SK-N-DZ (cell line): Measurements from ENCODE around the gene GGA2.

Source experiments
- DNase-seq: peaks from one replicate; pipeline ENCODE4 v3.0.0-alpha.2; 2015; ENCODE audit warnings: low spot score
- small RNA-seq, 2 experiments: library from RNA; depleted of rRNA; stranded (forward); fragments of <200 nt; gene quantifications; one replicate each; pipeline ENCODE3, GENCODE V24; 2014

Gene GGA2

DNA sequence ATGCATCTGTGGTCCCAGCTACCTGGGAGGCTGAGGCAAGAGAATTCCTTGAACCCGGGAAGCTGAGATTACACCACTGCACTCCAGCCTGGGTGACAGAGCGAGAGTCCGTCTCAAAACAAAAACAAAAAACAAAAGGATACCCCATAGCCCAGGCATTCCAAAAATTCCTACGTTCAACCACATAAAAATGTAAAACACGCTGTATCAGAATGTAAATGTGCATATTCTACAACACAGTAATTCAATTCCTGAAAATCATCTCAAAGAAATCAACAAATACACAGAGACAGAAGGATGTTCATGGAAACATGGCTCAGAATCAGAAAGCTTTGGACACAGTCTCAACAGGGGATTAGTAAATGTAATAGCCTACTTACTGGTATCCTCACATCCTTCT is 90.3 kb downstream of the GGA2 start:
- no peak for DNase-seq

DNA sequence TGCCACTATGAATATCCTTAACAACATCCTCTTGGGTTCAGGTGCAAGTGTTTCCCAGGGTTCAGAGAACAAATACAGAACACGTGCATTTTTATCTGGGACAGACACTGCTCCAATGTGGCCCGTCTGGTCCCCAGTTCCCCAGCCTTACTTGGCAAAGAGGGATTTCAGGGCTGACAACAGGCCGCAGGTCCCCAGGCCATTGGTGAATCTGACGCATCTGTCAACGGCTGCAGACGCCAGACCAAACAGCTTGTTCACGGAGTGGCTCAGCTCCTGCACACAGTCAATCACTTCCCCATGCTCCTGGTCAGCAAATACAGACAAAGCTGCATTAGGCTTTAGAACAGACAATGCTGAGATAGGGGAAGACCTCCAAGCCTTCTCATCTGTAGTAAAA is 93.5 kb downstream of the GGA2 start:
- DNase-seq: no peak

DNA sequence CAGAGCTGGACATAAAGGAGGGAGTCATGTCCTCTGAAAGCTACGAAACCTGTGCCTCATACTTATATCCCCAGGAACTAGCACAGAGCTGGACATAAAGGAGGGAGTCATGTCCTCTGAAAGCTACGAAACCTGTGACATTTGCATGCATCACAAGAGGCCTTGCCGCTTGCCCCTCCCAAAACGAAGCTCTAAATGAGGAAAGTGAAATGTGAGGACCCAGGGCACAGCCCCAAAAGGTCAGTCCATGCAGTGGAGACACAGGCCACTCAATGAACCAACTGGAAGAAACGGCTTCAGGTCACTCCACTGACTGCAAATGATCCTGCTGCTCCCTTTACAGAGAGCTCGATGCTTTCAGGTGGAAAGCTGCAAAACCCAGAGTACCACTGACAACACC is 95.6 kb downstream of the GGA2 start:
- no peak for DNase-seq

Small RNA genes lying within 50 kb of the gene (small RNA-seq; reads per million reads assigned to genes)
- 0 reads per million in 2 experiments for gene RF00072
